Measurements from ENCODE around the gene COBLL1. TPM values are rescaled to one million over a fixed set of nuclear protein-coding genes. Genes with fewer than 3 reads are reported as not detected.

Gene COBLL1
- total RNA-seq, 1 experiment from 2014 or later, result 5.9 TPM

- no peak overlapping the region for H3K4me2 ChIP-seq (ENCODE audit: insufficient read depth, insufficient read length, low read length)
- H3K27me3 ChIP-seq (ENCODE audit: insufficient read depth, low read length), result no peaks in the 10 kb centered on the region
- no peak overlapping the region for H3K14ac ChIP-seq (ENCODE audit: insufficient read depth, low read length)
- no peak overlapping the region for H2BK15ac ChIP-seq (ENCODE audit: low read depth, low read length)
- no peak overlapping the region for H3K18ac ChIP-seq (ENCODE audit: insufficient read length, low read depth, low read length)
- H2AK5ac ChIP-seq (ENCODE audit: insufficient read length, low read length), result no peak overlapping the region
- no peak overlapping the region for H3K9ac ChIP-seq (ENCODE audit: extremely low read depth, insufficient read length, low read length)
- H4K8ac ChIP-seq (replicated peaks; ENCODE audit: insufficient read length, low read depth, low read length), result no peak overlapping the region
- H4K20me1 ChIP-seq (ENCODE audit: control insufficient read depth, insufficient read depth, insufficient read length), result no peaks in the 10 kb centered on the region
- H3K23ac ChIP-seq (ENCODE audit: insufficient read length, low read depth, low read length), result no peak overlapping the region
- H4K5ac ChIP-seq (ENCODE audit: insufficient read length, low read depth, low read length), result no peak overlapping the region
- TF ChIP-seq CTCF (conservative IDR thresholded peaks at IDR 0.05), result no peak; the same call in 2 of the 3 replicates
- H2BK120ac ChIP-seq (ENCODE audit: low read depth, low read length, poor library complexity, severe bottlenecking), result no peak overlapping the region
- H3K9me3 Mint-ChIP-seq, result no peaks in the 10 kb centered on the region
- H3K79me1 ChIP-seq (ENCODE audit: insufficient read depth, low read depth, low read length, poor library complexity, severe bottlenecking), result no peaks in the 10 kb centered on the region
- no peaks in the 10 kb centered on the region for H3K79me2 ChIP-seq (ENCODE audit: insufficient read depth, low read length)
- H3K36me3 Mint-ChIP-seq (ENCODE audit: insufficient read depth in 1 of 3, low read depth in 3 of 3), result no peaks in the 10 kb centered on the region
- H3K4me1 ChIP-seq (ENCODE audit: insufficient read depth, low read length), result no peaks in the 10 kb centered on the region
- H3K27ac ChIP-seq (ENCODE audit: insufficient read length, low read depth, low read length), result no peak overlapping the region
- H2BK5ac ChIP-seq (ENCODE audit: insufficient read length, low read length), result no peak overlapping the region
- H3K4me1 Mint-ChIP-seq, result peaks cover 0 to 3% of the 10 kb centered on the region in 2 experiments; a peak in 1 of 4 replicates
- no peak for DNase-seq
- no CpG with 5 or more reads among the region's 1 CpG for WGBS (ENCODE audit: extremely low coverage, insufficient read length, low lambda C conversion rate)
- no peak overlapping the region for H2BK12ac ChIP-seq (ENCODE audit: insufficient read length, low read depth, low read length)
- no peak overlapping the region for H3K4ac ChIP-seq (ENCODE audit: low read depth, low read length)
- no peak overlapping the region for H4K91ac ChIP-seq (ENCODE audit: insufficient read length, low read depth, low read length)
- no peak overlapping the region for H2AFZ ChIP-seq (ENCODE audit: low read length)
- no peaks in the 10 kb centered on the region for H3K27me3 Mint-ChIP-seq (ENCODE audit: low read depth)
- H3K23me2 ChIP-seq (ENCODE audit: insufficient read length, low read depth, low read length, poor library complexity, severe bottlenecking), result no peaks in the 10 kb centered on the region
- H3K27ac Mint-ChIP-seq, result no peak overlapping the region
- no peak overlapping the region for H3K56ac ChIP-seq (ENCODE audit: insufficient read length, low read depth, low read length)
- H3T11ph ChIP-seq (ENCODE audit: low read length), result no peak overlapping the region
- H3K4me3 Mint-ChIP-seq, result no peak overlapping the region
- no peak overlapping the region for H2BK20ac ChIP-seq (ENCODE audit: low read depth, low read length, poor library complexity, severe bottlenecking)
- H3K9me3 ChIP-seq (ENCODE audit: control insufficient read depth, low read depth, low read length), result no peaks in the 10 kb centered on the region
Measured at GRCh38 chr2:164696634-164697033, 145.0 kb downstream of the COBLL1 start.
